Dermis lymphatic vessel endothelial cell (primary cell): ENCODE measurements around the gene RNASE7. TPM values are rescaled to one million over a fixed set of nuclear protein-coding genes. Genes with fewer than 3 reads are reported as not detected.

Experiments used
- total RNA-seq: library from RNA; depleted of rRNA; stranded (reverse); fragments of >200 nt; gene quantifications from 2 replicates; pipeline ENCODE4 v1.2.1, GENCODE V29; 2014

RNASE7 gene
- total RNA-seq: not detected in 2 replicates

GRCh38 chr14:21041676-21042433, at the start of gene RNASE7:
Gene RNASE7 (plus strand): TSS chr14:21042362. CDS start chr14:21042993, 631 bp downstream.

DNA sequence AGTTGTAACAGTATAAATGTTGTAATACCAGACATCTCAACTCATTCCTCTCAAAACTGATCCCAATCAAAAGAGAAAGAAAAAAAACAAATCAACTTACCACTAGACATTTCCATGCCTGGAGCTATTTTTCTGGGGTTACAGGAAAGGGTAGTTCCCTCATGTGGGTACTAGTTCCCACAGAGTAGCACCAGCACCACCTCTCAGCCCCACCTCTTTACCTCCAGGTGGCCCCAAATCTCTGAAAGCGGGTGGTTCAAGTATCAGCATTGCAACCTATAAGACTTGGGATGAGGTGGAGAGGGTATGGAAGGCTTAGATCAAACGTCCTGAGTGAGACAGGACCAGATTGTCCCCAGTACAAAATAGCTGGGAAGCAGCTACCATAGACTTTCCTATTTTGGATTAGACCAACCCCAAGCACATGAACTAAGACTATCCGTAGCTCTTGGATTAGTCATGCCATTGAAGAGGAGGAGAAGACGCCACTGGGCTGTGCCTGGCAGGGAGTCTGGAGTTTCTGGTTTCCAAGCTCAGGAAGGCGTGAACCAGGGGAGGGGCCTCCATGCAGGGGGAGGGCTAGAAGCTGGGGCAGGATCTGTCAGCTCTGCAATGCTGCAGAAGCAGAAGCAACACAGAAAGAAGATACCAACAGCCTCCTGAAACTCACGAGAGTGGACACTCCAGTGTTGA, 43.3 kb upstream of the RNASE7 start, which contains the start of gene SLC39A2:
Gene SLC39A2, plus strand, starts transcription at position 620 of the 693 bp plus-strand sequence. CDS start 154 bp downstream, outside the sequence.

GRCh38 chr14:21024585-21025370, 17.4 kb upstream of the RNASE7 start, which contains the start of gene NDRG2:
Gene NDRG2 (minus strand): TSS chr14:21025061. CDS start chr14:21023315, 1,746 bp downstream.

GRCh38 chr14:21029917-21030316, 12.2 kb upstream of the RNASE7 start, which contains the start of gene TPPP2:
Gene TPPP2 (plus strand): TSS chr14:21030217. CDS start chr14:21030582, 365 bp downstream.

GRCh38 chr14:21034707-21035106, 7.5 kb upstream of the RNASE7 start, which contains the start of gene RNASE13:
Gene RNASE13 (minus strand): TSS chr14:21034807. CDS start chr14:21034288, 519 bp downstream.

GRCh38 chr14:21057803-21058675, 15.9 kb downstream of the RNASE7 start, which contains the start of gene RNASE8:
Gene RNASE8 (plus strand): TSS chr14:21057822. CDS start chr14:21057893, 71 bp downstream.

DNA sequence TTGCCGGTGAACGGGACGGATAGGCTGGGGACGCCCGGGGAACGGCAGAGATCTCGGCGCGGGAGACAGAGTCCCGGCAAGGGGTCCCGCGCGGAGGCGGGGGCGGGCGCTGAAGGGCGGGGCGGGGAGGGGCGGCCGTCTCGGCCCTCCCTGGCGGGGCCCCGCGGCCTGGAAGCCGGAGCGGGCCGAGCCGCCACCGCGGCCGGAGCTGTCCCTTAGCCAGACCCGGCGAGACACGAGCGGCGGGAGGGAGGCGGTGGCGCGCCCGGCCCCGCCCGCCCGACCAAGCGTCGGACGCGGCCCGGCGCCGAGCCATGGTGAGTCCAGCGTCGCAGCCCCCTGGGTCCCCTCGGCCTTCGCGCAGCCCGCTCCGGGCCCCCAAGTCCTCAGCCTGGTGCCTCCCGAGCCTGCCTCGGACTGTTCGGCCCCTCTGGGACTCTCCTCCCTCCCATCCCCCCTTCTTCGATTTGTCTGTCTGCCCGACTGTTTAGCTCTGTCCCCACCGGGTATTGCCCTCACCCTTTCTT, 28.0 kb downstream of the RNASE7 start, which contains the start of gene ARHGEF40:
Gene ARHGEF40, plus strand, starts transcription at position 222 of the 527 bp plus-strand sequence. Its CDS starts 93 bp downstream, at position 315.

Other genes starting within 250 kb of the RNASE7 start
- gene RNASE1, start 239.5 kb upstream of the RNASE7 start, total RNA-seq: 0.43 and 0.98 TPM in 2 replicates
- not detected in 2 replicates for gene RNASE3, start 151.0 kb upstream of the RNASE7 start, total RNA-seq
- not detected in 2 replicates for gene RNASE2, start 86.9 kb upstream of the RNASE7 start, total RNA-seq
- gene METTL17, start 52.4 kb upstream of the RNASE7 start, total RNA-seq: 16.0 and 22.2 TPM in 2 replicates
- not detected in 2 replicates for gene SLC39A2, start 43.1 kb upstream of the RNASE7 start, total RNA-seq
- 5.7 and 7.2 TPM in 2 replicates for gene NDRG2, start 17.3 kb upstream of the RNASE7 start, total RNA-seq
- not detected in 2 replicates for gene TPPP2, start 12.1 kb upstream of the RNASE7 start, total RNA-seq
- not detected in 2 replicates for gene RNASE13, start 7.6 kb upstream of the RNASE7 start, total RNA-seq
- gene RNASE8, start 15.5 kb downstream of the RNASE7 start, total RNA-seq: not detected in 2 replicates
- gene ARHGEF40, start 27.9 kb downstream of the RNASE7 start, total RNA-seq: 7.4 and 11.6 TPM in 2 replicates
- gene ZNF219, start 56.3 kb downstream of the RNASE7 start, total RNA-seq: 1.4 and 2.4 TPM in 2 replicates
- 0.09 and 0.11 TPM in 2 replicates for gene TMEM253, start 58.7 kb downstream of the RNASE7 start, total RNA-seq
- gene OR5AU1, start 113.7 kb downstream of the RNASE7 start, total RNA-seq: not detected in 2 replicates
- 669 and 675 TPM in 2 replicates for gene HNRNPC, start 227.1 kb downstream of the RNASE7 start, total RNA-seq
- 0.33 and 0.69 TPM in 2 replicates for gene RPGRIP1, start 237.7 kb downstream of the RNASE7 start, total RNA-seq